ENCODE measurements around the gene KSR2.
"Not testable (repeated sequence)": the region's sequence is repeated elsewhere in the genome, so short reads cannot be mapped to it uniquely, and the experiment has no call there.

The KSR2 gene

DNA sequence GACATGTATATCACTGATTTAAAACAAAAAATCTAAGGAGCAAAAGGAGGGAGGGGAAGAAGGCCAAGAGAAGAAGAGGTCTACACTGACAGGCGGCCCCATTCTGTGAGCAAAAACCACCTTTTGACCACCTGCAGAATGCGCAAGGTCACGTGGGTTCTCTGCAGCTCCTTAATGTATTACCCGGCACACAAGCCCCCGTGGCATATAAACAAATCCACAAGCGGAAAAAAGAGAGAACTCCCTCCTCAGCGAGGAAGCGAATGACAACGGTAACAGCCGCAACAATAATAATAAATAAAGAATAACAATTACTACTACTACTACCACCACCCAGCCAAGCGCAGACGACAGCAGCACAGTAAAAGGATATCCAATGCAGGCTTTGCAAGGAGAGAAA lies 1.3 kb downstream of the KSR2 start:
- DNase-seq (ENCODE audit: low spot score) = no peak

GRCh38 chr12:117967043-117967442 lies 1.7 kb downstream of the KSR2 start:
- DNase-seq (ENCODE audit: low spot score) = no peak

DNA sequence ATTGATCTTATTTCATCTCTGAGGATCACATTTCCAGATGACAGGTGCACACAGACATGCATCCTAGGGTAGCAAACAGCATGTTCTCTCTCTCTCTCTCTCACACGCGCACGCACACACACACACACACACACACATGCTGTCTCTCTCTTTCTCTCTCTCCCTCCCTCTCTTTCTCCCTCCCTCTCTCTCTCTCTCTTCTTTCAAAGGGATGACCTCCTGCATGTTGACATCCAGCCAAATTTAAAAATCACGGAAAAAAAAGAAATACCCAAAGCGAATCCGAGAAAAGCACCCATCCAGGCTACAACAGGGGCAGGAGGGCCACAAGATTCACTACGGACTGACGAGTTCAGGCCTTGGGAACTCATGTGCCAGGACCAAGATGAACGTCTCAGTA lies 2.3 kb downstream of the KSR2 start:
- no peak for DNase-seq (ENCODE audit: low spot score)

DNA sequence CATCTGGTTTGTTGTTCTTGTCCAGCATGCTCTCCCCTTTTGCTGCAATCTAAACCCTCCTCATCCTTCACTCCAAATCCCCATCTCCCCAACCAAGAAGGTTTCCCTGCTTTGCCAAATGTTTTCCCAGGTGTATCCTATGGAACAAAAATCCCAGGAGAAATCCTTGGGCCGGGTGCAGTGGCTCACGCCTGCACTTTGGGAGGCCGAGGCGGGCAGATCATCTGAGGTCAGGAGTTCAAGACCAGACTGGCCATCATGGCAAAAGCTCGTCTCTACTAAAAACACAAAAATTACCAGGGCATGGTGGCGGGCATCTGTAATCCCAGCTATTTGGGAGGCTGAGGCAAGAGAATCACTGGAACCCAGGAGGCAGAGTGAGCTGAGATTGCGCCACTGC lies 5.0 kb downstream of the KSR2 start:
- no peak for DNase-seq (ENCODE audit: low spot score)

DNA sequence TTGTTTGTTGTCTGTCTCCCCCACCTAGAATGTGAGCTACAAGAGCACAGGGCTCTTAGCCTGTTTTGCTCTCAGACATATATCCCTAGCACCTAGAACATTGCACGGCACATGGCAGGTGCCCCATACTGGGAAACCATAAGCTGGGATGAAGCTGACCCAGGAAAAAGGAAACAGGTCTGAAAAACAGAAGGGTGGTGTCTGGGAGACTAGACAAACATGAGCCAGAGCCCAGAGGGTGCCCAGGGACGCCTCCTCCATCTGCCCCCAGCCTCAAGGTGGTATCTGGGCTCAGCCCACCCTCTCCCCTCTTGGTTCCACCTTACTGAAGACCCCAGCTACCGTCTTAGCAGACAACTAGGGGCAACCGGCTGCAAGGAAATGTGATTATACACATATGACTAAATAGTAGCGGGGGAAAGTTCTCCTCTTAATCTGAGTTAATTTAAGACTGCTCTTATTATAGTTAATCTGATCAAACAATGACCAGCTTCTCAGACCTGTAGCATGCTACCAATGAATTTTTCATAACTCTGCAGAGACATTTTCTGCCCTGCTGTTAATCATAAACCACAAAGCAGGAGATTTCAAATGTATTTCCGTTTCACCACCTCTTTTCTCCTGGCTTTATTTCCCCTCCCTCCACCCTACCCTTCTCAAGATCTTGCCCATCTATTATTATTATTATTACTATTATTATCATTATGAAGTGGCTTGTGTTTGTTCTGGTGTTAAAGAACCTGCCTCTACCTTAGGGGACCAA lies 31.9 kb downstream of the KSR2 start:
- DNase-seq (ENCODE audit: low spot score) = no peak

- no peak for DNase-seq (ENCODE audit: low spot score)
Measured at GRCh38 chr12:117933545-117933944, 35.2 kb downstream of the KSR2 start.

- DNase-seq (ENCODE audit: low spot score) = no peak
Measured at GRCh38 chr12:117926391-117926899, 42.3 kb downstream of the KSR2 start.

- DNase-seq (ENCODE audit: low spot score) = no peak
Measured at GRCh38 chr12:117921929-117922777, 46.6 kb downstream of the KSR2 start.

DNA sequence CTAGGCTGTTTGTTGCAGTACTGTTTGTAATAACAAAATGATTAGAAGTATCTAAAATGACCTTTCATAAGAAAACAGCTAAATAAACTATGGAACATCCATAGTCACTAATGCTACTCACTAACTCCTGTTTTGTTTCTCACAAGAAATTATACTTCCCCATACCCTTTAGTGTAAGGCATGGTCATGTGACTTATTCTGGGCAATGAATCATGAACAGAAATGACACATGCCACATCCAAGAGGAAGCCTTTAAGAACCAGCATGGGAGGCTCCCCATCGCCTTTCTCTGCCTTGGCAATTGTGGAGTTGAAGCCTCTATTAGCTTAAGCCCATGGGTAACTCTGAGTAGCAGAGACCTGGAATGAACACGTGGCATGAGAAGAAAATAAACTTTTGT lies 49.3 kb downstream of the KSR2 start:
- DNase-seq (ENCODE audit: low spot score) = no peak

GRCh38 chr12:117914686-117915085 lies 54.1 kb downstream of the KSR2 start:
- DNase-seq (ENCODE audit: low spot score) = no peak

- no peak for DNase-seq (ENCODE audit: low spot score)
Measured at GRCh38 chr12:117912756-117913155, 56.0 kb downstream of the KSR2 start.

DNA sequence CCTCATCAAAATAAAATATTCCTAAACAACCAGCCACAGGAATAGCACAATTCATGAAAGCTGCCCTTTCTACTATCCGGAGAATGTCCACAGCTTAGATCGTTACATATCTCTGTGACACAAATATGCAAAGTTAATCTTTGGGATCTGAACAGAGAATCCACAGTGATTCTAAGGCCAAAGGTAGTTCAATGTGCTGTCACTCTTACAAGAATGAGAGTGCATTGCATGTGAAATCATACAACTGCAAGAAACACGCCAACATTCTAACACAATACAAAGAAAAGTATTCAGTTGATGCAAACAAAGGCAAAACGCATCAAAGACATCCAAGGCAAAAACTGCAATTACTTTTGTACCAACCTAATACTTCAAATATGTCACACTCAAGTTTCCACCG lies 60.4 kb downstream of the KSR2 start:
- DNase-seq (ENCODE audit: low spot score) = no peak

DNA sequence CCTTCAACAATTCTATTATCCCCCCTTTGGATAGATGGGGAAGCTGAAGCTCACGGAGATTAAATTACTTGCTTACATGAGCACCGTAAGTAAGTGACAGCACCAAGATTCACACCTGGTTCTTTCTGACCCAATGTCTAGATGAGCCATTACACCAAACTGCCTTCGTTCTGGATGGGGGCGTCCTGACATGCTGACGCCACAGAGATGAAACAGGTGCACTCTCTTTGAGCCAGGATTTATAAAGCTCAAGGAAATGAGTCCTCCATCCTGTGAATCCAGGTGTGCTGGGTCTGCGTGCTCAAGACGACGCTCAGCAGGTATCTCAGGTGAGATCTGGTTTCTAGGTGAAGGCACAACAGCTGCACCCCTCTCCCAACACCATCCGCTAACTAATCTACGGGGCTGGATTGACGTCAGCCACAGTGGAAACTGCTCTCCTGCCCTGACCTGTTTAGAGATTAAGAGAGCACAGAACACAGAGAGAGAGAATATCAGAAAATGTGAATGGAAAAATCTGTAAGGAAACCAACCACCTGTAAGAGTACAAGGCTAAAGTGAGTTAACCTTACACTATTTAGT lies 61.6 kb downstream of the KSR2 start:
- no peak for DNase-seq (ENCODE audit: low spot score)

DNA sequence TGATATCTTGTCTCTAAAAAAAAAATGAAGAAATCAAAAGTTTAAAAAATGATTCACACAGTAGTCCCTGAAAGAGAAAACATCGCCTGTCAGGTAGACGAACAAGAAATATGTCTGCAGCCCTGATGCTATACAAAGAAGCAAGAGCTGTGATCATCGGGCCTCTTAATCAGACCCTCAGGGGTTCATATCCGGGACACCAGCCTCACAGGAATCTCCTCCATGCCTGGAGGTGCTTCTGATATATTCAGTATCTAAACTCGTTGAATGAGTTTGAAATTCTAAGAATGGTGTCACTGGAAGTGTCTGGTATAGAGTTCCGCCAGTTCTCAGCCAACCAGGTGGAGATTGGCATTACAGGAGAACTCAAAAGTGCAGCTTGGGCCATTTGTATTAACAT lies 64.7 kb downstream of the KSR2 start:
- no peak for DNase-seq (ENCODE audit: low spot score)

DNA sequence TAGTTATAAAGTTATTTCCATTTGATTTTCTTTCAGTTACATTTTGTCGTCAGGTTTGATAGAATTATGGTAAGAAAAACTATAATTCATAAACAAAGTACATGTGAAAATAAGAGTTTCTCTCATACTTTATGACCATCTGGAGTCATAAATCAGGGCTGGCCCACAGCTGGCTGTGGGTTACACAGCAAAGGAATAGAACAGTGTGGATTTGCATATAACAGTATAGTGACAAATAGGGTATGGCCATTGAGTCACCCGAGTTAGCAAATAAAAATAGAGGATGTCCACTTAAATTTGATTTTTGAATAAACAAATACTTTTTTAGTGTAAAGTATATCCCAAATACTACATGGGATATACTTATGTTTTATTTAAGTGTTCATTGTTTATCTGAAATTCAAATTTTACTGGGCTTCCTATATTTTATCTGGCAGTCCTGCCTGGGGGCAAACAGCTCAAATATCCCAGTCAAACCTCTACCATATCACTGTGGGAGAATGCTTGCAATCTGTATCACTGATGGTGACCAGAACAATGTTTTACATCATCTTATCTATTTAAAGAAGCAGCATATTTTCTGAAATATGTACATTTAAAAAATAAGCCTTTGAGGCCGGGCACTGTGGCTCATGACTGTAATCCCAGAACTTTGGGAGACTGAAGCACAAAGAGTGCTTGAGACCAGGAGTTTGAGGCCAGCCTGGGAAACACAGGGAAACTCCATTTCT lies 65.5 kb downstream of the KSR2 start:
- no peak for DNase-seq (ENCODE audit: low spot score)

GRCh38 chr12:117901631-117902030 lies 67.2 kb downstream of the KSR2 start:
- no peak for DNase-seq (ENCODE audit: low spot score)

DNA sequence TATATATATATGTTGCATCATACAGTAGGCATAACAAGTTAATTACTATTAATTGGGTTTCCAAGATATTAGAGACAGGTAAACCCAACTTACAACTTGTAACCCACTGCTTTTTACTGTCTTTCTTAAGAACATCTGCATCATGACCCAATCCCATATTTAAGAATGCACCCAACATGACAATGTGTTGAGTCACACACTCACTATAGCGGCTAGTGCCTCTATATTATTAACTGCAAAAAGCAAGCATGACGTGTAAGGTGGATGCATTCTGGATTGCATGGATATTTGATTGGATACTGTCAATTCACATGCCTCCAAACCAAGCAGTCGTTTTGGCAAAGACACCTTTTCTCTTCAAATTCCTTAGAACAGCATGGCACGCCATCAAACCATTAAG lies 68.2 kb downstream of the KSR2 start:
- DNase-seq (ENCODE audit: low spot score) = no peak

GRCh38 chr12:117897372-117898161 lies 71.2 kb downstream of the KSR2 start:
- DNase-seq (ENCODE audit: low spot score) = no peak

GRCh38 chr12:117896009-117896408 lies 72.8 kb downstream of the KSR2 start:
- DNase-seq (ENCODE audit: low spot score) = no peak

- no peak for DNase-seq (ENCODE audit: low spot score)
Measured at GRCh38 chr12:117892441-117892840, 76.3 kb downstream of the KSR2 start.

DNA sequence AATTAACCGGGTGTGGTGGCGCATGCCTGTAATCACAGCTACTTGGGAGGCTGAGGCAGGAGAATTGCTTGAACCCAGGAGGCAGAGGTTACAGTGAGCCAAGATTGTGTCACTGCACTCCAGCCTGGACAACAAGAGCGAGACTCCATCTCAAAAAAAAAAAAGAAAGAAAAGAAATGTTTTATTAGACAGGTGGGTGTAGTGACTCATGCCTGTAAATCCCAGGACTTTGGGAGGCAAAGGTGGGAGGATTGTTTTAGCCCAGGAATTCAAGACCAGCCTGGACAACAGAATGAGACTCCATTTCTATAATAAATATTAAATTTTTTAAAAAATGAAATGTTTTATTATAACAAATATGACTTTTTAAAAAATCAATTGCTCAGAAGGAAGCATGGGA lies 77.5 kb downstream of the KSR2 start:
- not testable (repeated sequence) for DNase-seq (ENCODE audit: low spot score)

All from hepatic stellate cell (primary cell).